GM18517 (cell line): ENCODE results near the gene CNKSR3.

ENCODE experiments used
- ATAC-seq: cut with Tn5 transposase; IDR thresholded peaks from one replicate; pipeline ENCODE4 v1.9.1; 2021; ENCODE audit warnings: mild to moderate bottlenecking, moderate library complexity; ENCODE audit not compliant: unreplicated experiment

The CNKSR3 gene

DNA sequence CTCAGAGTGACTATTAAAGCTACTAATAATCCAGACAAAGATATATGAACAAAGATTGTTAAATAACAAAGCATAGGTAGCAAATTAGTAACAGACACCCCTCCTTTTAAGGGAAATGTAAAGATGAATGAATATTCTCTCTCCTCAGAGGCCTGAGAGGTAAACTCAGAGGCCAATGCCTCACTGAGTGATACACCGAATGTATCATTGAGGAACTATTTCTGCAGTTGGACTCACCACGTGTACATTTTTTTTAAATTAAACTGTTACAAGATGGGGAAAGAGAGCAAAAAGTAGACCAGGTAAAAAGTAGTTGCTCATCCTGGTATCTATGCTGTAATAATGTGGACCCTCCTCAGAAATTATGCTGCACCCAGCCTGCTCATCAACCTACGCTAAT, 81.6 kb downstream of the CNKSR3 start:
- no peak for ATAC-seq

DNA sequence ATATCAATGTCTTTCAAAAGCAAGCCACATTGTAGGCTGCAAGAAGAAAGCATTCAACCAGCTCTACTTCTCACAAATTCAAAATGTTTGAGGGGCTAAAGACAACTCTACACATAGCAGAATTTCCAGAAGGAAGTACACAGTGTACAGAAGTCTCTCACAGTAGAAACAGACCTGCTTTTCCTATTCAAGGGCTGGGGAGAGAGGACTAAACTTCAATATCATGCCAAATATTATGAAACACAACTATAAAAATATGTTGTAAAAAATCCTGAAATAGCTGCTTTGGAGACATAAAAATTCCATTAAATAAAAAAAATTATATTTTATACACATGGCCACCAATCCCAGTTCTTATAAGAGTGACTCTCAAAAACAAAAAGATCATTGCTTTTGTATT, 83.0 kb downstream of the CNKSR3 start:
- ATAC-seq: no peak

DNA sequence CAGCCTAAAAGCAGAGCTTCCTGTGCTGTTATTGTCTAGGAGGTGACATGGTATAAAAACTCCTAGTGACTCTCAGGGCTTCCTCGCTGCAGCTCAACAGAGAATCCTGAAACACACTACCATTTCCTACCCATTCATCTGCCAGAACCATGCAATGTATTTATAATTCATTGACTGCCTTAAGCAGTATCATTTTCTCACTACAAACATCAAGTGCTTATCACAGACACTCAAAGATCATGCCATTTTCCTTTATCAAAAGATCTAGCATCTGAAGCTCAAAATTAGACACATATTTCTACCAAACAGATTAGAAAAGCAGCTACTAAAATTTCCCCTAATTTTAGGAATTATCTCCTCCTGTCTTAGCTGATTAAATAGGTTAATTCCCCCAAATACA, 83.5 kb downstream of the CNKSR3 start:
- ATAC-seq: no peak

DNA sequence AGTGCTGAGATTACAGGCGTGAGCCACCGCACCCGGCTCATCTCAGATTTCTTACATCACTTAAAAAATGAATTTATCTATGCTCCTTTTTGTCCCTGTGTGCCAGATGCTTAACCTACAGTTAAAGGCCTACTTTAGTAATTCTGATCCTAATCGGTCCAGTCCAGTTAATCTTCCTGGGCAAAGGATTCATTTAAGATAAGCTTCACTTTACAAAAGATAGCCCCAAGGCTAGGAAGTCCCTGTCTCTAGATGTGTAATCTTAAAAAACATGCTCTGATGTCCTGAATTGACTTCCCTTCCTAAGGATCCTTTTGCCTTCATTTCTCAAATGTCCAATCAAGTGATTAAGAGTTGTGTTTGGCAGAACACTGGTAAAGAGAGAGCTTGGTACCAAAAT, 85.5 kb downstream of the CNKSR3 start:
- ATAC-seq: no peak

DNA sequence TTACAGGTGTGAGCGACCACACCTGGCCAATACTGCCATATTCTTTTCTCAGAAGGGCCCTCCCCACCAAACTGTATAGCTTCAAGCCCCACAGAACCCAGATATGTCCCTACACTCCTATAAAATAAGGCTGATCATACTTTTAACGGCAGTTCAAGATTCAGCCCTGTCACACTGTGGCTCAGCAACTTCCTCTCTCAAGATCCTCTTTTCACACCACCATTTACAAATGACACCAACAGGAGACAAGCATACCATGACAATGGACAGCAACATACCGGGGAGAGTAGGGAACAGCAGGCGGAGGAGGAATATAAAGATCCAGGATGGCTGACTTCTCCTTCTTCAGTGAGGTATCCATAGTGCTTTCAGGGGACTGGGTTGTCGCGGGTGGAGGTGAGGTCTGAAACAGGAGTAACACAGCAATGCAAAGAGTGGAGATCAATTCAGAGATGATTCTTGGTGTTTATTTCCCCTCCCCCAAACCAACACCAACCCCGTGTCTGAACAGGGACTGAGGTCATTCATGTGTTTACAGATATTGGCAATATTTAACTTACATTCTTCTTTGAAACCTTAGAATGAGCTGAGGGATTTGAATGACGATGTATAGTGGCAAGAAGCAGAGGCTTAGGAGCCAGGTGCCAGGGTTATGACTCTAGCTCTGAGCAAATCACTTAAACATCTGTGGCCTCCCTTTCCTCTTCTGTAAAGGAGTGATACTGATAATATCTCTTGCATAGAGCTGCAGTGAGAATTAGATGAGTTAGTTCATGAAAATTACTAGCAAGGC, 96.3 kb downstream of the CNKSR3 start:
- ATAC-seq: no peak

DNA sequence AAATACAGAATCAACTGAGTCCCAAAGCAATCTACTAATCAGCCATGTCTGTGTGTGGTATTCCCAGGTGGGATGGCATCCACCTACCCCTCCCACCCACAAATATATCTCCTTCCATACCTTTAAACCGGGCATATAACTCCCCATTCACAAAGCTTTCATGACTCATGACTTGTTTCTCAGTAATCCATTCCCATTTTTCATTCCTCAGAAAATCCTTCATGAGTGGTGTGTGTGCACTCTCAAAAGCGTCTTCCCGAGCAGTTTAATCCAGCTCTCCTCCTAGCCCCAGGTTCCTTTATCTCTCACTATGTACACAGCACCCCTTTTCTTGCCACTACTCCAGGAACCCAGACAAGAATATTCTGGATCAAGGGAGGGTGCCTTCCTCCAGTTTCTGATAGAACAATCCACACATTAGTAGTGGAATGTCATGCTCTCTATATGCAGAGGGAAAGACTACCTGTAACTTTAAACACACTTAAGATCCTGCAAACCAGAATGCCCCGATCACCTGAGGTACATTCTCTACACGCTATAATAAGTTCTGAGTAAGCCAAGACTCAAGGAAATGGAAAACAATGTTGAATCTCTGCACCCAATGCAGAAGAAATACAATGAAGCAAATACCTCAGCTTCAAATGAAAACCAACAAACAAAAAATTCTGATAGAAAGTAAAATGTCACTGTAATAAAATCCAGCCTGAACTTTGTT, 98.2 kb downstream of the CNKSR3 start:
- ATAC-seq: no peak

DNA sequence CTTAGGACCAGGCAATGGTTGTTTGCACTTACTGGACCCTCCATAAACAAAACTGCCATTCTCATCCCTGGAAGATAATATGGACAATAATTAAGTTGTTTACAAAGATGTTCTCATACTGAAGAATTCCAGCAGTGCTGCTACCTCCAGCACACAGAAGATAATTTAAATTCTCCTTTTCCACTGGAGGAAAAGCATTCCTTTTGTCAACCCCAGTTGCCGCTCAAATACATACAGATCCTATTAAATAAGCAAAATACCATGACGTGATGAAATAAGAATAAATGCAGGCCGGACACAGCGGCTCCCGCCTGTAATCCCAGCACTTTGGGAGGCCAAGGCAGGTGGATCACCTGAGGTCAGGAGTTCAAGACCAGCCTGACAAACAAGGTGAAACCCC, 99.4 kb downstream of the CNKSR3 start:
- no peak for ATAC-seq

DNA sequence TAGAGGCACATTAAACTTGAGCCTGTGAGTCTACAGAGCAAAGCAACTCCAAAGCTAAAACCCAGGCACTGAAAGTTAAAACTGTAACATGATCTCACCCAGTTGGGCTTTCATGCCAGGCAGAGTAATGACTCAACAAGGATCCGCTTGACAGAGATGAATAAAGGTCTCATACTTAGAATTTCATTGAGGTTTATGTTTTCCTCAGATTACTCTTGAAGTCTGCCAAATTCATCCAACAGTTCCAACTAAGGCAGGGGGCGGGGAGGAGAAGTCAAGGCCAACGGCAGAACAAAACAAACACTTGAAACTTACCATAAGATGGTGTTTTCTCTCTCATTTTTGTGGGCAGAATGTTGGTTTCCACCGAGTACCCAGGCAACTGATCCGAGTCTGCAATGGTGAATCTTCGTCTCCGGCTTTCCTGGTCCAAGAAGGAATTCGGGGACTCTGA, 99.8 kb downstream of the CNKSR3 start:
- no peak for ATAC-seq

DNA sequence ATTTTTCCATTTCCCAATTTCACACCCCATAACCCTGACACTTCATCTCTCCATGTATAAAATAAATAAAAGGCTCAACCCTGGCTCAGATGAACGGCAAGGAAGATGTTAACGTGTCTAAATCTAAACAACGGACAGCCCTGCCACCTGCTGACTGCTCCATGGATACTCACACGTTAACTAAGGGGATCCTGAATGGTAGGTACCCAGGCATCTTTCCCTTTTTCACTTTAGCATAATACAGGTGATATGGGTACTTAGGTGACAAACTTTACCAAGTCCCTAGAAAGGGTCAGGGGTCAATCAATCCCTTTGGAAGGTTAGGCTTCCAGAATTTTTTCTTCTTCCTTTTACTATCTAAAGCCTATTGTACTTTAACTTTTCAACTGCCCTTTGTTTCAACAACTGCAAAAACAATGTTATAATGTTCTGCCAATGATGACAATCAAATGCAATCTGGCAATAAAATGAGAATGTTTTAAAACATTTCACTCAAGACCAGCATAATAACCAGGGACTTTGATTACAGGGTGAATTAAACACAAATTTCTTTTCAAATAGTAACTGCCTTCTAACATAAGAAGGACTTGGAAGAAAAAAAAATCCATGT, 101.5 kb downstream of the CNKSR3 start:
- ATAC-seq: no peak

DNA sequence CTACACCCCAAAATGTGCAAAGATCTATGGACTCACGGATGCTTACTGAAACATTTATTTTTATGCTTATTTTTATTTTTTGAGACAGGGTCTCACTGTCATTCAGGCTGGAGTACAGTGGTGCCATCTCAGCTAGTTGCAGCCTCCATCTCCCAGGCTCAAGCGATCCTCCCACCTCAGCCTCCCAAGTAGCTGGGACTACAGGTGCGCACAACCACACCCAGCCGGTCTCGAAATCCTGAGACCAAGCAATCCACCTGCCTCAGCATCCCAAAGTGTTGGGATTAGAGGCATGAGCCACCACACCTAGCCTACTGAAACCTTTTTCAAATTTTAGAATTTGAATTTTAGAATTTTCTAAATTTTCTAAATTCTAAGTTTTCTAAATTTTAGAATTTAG, 103.0 kb downstream of the CNKSR3 start:
- no peak for ATAC-seq

DNA sequence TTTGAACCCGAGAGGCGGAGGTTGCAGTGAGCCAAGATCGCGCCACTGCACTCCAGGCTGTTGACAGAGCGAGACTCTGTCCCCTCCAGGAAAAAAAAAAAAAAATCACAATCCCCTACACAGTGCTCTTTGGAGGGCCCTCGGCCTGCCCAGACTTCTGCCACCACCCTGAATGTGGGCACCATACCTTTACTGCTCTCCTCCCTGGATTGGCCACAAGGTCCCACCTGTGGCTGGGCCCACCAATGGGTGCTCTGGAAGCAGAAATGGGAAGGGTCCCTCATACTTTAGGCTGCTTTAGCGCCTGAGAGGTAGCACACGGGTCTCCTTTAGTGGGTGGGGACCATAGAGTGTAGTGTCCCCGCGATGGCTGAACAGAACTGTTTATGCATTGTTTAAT, 103.6 kb downstream of the CNKSR3 start:
- no peak for ATAC-seq

DNA sequence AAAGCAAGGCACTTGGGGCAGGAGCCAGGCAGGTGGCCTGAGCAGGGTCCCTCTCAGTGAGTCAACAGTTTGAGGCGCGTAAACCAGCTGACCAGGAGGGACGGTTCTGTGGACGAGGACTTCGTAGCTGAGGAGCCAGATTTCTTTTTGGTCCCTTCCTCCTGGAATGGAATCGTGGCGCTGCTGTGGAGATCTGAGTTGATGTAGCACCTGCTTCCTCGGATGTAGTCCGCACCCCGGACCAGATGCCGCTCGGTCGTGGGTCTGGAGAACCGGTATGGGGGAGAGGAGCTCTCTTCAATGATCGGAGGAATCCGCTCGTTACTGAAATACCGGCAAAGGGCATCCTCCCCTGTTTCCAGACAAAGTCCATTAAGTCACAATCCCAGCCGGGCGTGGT, 104.2 kb downstream of the CNKSR3 start:
- no peak for ATAC-seq

DNA sequence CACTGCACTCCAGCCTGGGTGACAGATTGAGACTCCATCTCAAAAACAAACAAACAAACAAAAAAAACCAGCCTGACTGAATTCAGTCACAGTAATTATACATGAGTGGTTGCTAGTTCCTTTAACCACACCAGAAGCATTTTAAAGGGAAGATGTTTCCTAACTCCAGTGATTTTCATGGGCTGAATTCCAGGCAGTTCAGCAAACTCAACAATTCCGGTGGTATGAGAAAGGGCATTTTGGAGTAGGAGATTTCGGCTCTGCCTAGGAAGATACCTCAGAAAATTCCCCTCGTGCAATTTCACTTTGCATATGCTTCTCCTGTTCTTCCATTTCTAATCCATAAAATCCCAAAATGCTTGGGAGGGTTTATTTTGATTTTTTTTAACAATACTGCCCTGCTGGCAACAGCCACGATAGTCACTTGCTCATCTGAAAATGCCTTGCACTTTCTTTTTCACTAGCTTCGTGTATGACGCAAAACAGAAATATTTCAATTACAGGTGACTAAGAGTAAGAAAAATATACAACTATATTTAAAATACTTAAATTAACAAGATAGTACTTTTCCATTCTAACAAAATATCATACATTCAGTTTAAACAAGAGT, 105.6 kb downstream of the CNKSR3 start:
- peak; percentile 53 for ATAC-seq

DNA sequence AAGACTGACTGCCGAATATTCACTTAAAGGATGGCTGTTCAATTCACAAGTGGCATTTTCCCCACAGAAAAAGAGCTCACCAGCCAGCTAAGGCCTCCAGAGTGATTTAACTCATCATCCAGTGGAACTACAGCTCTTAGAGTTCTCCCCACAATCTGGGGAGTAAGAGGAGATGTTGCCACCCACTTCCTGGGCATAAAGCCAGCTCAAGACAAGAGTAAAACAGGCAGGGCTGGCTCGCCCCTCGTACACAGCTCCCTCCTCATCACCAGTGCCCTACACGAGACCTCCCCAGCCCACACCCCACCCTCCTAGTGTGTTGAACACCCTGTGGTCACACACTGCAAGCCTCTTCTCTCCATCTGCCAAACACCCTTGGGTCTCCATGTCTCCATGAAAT, 106.7 kb downstream of the CNKSR3 start:
- no peak for ATAC-seq

DNA sequence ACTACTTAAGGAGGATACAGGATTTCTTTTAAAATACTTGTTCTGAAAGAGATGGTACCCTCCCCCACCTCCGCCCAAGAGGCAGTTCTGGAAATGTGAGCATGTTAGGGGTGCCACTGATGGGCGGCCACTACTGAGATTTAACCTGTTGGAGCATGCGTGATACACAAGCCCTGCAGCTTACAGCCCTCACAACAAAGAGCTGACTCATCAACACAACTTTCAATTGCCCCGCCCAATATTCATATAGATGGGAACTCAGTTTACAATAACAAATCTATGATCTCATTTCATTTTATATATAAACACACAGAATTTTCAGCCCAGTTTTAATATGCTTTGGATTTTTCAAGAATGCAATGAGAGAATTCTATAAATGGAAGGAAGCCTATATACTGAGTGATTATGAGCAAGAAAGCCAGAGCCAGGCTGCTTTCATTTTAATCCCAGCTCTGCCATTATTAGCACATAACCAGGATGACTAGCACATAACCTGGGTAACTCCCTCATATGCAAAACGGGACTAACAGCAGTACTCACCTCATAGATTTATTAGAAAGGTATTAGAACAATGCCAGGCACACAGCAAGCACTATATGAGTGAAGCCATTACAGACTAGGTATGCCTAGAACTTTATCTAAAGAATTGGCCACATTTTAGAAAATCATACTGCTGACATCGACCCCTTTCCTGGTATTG, 108.3 kb downstream of the CNKSR3 start:
- no peak for ATAC-seq

DNA sequence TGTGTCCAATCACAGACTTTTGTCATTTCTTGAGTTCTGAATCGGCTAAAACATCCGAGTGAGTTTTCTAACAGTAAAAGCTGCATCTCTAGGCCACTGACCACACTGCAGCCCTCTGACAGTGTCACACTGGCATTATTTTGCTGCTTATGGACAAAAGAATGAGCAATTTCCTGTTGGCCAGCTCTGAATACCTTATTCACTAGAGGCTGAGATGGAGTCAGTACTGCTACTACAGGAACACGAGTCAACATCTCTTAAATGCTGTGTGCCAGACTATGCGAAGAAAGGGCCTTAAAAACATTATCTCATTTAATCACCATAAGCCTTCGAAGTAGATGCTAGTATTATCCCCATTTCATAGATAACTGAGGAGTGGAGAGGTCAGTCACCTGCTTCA, 111.4 kb downstream of the CNKSR3 start:
- no peak for ATAC-seq

DNA sequence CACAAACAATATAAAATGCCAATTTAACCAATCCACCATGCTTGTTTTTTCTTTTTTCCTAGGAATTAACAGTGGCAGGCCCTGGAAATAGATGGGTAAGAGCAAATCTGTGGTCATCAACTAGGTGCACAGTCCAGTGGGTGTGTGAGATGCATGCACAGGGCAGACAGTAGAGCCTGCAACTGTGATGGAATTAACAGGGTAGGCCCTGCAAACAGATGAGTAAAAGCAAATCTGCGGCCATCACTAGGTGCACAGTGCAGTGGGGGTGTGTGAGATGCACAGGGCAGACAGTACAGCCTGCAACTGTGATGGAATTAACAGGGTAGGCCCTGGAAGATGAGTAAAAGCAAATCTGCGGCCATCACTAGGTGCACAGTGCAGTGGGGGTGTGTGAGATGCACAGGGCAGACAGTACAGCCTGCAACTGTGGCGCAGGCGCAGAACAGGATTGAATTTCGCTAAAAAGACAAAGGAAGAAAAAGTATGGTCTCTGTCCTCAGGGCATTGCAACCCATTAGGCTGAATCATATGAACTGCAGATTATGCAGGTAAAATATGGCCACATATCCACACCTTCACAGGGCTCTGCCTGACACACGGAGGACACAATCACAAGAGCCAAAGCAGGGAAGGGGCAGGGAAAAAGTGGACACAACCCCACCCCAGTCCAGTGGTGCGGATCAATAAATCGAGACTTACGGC, 112.8 kb downstream of the CNKSR3 start:
- no peak for ATAC-seq

DNA sequence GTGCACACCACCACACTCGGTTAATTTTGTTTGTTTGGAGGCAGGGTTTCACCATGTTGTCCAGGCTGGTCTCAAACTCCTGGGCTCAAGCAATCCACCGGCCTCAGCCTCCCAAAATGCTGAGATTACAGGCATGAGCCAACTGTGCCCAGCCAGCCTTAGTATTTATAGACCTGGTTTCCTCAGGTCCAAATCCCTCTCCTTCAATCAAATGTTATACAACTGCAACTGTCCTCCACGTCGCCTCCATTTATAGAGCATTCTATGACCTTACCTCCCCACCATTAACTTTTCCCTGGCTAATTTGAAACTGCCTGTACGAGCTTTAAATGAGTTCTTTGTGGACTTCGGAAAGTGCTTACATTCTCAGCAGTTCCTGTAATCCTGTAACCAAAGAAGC, 114.6 kb downstream of the CNKSR3 start:
- no peak for ATAC-seq

DNA sequence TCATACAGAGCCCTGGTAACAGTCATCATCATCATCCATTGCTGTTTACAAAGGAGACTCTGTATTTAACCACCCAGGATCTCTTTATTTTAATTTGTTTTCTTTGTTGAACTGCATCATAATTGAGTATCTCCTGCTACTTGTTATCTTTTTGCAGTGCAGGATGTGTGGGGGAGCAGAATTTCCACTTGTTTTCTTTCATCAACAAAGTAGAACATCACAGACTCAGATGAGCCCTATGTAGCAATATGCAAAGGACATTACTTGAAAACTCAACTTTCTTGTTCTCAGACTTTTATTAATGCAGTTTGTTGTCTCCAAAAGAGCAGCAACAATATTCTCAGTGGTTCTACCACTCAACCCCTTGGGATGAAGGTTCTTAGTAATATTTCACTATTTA, 115.2 kb downstream of the CNKSR3 start:
- ATAC-seq: no peak

DNA sequence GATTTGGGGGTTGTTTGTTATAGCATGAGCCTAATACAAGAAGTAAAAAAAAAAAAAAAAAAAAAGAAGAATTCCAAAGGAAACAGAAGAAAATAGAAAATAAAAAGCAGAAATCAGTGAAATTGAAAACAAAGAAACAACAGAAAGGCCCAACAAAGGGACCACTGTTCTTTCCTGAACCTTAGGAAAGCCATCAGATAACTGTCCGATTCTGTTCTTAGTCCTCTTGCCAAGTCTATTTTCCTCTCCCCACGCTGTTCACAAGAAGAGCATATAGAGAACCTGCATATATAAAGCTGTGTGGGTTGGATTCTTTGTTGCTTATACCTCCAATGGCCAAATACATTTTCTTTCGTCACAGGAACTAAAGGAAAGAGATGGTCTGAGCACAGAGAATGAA, 115.9 kb downstream of the CNKSR3 start:
- ATAC-seq: no peak
